Mucosa of gallbladder (tissue), 1 donor: Measurements from ENCODE around the gene KRT32. TPM values are rescaled to one million over a fixed set of nuclear protein-coding genes. Genes with fewer than 3 reads are reported as not detected.
"Not testable (repeated sequence)": the region's sequence is repeated elsewhere in the genome, so short reads cannot be mapped to it uniquely, and the experiment has no call there.

Experiments used
- DNase-seq: peaks from one replicate; pipeline ENCODE4 v3.0.0-alpha.2; 2020; ENCODE audit warnings: low spot score
- total RNA-seq: library from RNA; stranded (reverse); gene quantifications from one replicate; pipeline ENCODE4 v1.2.1, GENCODE V29; 2021
- donor health status: DM: no; HTN: no; CAD: no.

The KRT32 gene
- total RNA-seq, 1 donor from 2014 or later = not detected

GRCh38 chr17:41429667-41430066, 37.5 kb downstream of the KRT32 start:
- DNase-seq = no peak

GRCh38 chr17:41428591-41429291, 38.4 kb downstream of the KRT32 start:
- DNase-seq = no peak

- no peak for DNase-seq
Measured at GRCh38 chr17:41424111-41424635, 43.0 kb downstream of the KRT32 start, which contains the start of gene KRT37. TSS of gene KRT37 (minus strand) at chr17:41424585. CDS start at chr17:41424523, 62 bp downstream.

GRCh38 chr17:41422586-41422985, 44.6 kb downstream of the KRT32 start:
- not testable (repeated sequence) for DNase-seq

- DNase-seq = no peak
Measured at GRCh38 chr17:41421617-41422016, 45.6 kb downstream of the KRT32 start.

- DNase-seq = no peak
Measured at GRCh38 chr17:41421116-41421515, 46.1 kb downstream of the KRT32 start.

GRCh38 chr17:41420134-41420533, 47.1 kb downstream of the KRT32 start:
- DNase-seq = no peak

- no peak for DNase-seq
Measured at GRCh38 chr17:41419716-41420115, 47.5 kb downstream of the KRT32 start.

- no peak for DNase-seq
Measured at GRCh38 chr17:41418116-41418860, 48.9 kb downstream of the KRT32 start.

- no peak for DNase-seq
Measured at GRCh38 chr17:41417576-41418015, 49.6 kb downstream of the KRT32 start.

GRCh38 chr17:41417127-41417526, 50.1 kb downstream of the KRT32 start:
- no peak for DNase-seq

GRCh38 chr17:41416479-41416878, 50.7 kb downstream of the KRT32 start:
- DNase-seq = no peak

GRCh38 chr17:41415833-41416335, 51.3 kb downstream of the KRT32 start:
- peak; percentile 58 for DNase-seq

GRCh38 chr17:41415411-41415810, 51.8 kb downstream of the KRT32 start:
- DNase-seq = no peak

GRCh38 chr17:41413982-41414381, 53.2 kb downstream of the KRT32 start:
- no peak for DNase-seq

GRCh38 chr17:41413353-41413957, 53.7 kb downstream of the KRT32 start:
- no peak for DNase-seq

GRCh38 chr17:41411072-41411840, 55.9 kb downstream of the KRT32 start:
- DNase-seq = no peak
